HG03039 (cell line): ENCODE measurements around the gene MAP3K5.
"Not testable (repeated sequence)": the region's sequence is repeated elsewhere in the genome, so short reads cannot be mapped to it uniquely, and the experiment has no call there.

Experiments
- ATAC-seq: cut with Tn5 transposase; IDR thresholded peaks from one replicate; pipeline ENCODE4 v1.9.1; 2021; ENCODE audit warnings: mild to moderate bottlenecking, moderate library complexity; ENCODE audit not compliant: unreplicated experiment

The MAP3K5 gene

GRCh38 chr6:136693090-136693489 lies 99.2 kb downstream of the MAP3K5 start:
- ATAC-seq = no peak

GRCh38 chr6:136687894-136688293 lies 104.4 kb downstream of the MAP3K5 start:
- not testable (repeated sequence) for ATAC-seq

DNA sequence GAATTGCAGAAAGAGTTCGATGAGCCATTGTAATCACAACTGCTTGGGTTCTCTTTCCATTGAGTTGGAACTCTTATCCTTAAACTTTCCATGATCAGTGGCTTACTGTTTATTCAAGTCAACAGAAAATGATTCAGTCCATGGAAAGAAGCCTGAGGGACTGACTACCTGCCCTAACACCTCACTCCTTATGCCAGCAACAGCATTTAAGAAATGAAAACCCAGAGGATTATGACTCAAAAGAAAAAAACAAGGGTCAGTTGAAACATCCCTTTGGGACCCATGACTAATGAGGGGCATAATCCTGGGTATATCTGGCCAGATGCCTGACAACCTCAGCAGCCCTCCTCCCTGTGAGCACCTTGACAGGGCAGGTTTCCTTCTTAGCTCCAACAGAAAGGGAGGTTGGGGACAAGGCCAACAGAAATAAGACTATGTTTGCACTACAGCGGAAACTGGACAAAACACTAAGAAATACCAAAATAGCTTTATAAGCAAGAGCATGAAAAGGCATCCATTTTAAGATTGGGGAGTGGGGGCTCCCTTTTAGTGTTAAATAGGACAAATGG lies 106.7 kb downstream of the MAP3K5 start:
- ATAC-seq = no peak

DNA sequence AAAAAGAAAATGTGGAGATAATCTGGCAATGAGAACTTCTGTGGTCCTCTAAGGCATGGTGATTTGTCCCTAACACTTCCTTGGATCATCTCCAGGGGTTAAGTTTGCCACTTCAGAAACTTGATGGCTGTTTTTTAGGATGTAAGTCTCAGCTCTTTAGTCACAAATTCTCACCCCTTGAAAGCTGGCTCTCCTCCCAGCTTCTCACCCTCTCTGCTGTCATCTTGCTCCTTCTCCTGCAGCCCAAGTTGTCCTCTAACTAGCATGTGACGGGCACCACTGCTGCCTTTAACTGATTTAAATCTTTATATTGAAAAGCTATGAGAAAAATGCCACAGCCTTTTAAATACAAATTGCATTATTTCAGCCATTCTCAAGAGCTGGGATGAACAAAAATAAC lies 107.8 kb downstream of the MAP3K5 start:
- no peak for ATAC-seq

DNA sequence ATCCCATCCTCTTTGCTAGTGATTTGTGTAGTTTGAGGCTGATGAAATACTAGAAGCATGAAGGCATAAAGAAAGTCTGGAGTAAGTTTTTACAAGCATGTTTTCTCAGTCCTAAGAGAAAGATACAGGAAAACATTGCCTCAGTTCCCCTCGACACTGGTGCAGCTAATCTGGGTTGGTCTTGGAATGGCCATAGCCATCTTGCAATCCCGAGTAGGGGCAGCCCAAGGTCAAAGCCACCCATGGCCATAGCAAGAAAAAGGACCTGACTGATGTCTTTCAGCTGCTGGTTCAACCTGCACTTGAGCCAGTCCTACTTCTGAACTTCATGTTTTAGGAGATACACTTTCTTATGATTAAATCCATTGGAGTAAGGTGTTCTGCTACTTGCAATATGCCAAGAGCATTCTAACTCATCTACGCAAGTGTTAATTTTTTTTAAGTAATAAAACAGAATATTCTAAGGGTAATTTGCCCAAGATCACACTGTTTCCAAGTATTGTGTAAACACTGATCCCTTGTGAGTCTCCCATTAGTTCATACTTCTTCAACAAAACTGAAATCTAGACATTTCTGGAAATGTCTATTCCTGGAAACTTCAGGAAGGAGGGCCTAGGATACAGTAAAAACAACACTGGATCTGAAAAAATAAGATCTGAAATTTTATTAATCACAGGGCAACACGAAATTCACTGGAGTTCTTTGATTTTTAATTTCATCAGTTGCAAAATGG lies 108.9 kb downstream of the MAP3K5 start:
- ATAC-seq = no peak

DNA sequence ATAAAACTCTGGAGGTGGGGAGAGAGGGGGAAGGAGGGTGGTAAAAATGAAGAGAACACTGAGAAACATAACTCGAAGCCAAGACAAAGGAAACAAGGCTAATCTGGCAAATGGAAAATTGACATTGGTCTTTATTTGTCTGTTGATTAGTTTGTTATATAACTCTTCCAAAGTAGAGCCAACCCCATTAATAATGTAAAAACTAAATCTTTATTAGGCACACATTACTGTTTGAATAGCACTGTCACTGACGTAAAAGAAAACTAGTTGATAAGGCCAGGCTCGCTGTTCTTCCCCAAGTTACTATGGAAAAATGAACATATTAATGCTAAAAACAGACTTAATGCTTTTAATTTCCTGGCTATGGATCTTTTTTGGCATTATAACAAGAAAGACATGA lies 110.0 kb downstream of the MAP3K5 start:
- ATAC-seq = no peak

DNA sequence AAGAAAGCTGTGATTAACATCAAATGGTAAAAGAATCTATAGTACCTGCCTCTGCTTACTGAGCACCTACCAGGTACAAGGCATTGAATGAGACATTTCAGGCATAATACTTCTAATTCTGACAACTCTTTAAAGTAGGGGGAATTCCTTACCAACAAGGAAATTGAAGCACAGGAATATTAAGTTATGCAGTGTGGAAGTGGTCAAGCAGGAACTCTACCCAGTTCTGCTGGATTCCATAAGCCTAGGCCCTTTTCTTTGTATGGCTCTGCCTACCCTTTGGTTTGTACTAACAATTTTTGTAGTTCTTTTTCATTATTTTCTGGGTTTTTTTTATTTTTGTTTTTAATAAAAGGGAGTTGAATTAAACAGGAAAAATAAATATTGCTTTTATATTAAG lies 114.5 kb downstream of the MAP3K5 start:
- ATAC-seq = no peak

DNA sequence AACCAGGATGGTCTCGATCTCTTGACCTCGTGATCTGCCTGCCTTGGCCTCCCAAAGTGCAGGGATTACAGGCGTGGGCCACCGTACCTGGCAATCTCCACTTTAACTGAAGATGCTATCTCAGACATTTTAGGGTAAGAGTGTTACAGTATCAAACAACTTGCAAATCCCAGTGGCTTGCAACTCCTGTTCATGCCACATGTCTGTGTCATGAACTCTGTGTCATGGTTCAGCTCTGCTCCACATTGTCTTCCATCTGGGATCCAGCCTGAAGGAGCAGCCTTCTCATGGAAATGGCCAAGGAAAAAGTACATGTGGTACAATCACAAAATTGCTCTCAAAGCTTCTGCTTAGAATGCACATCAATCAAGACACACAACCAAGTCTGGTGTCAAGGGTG lies 114.9 kb downstream of the MAP3K5 start:
- no peak for ATAC-seq

- ATAC-seq = no peak
Observed at GRCh38 chr6:136676075-136676474, 116.2 kb downstream of the MAP3K5 start.

- ATAC-seq = no peak
Observed at GRCh38 chr6:136673571-136673970, 118.7 kb downstream of the MAP3K5 start.

DNA sequence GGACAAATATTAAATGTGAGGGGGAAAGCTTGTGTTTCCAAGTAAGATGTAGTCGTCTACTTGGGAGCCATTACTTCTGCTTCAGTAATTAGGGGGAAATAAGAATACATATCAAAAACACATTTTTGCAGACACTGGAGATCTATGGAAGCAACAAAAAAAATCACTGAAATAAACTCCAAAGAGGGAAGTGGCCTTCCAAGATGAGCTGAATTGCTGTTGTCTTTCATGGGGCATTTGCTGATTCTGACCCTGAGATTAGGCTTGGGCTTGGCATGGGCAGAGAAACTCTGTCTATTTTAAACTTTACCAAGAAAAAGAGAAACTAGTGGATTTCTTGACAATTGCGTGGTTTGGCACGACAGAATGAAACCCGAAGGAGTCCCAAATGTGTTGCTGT lies 120.1 kb downstream of the MAP3K5 start:
- no peak for ATAC-seq

DNA sequence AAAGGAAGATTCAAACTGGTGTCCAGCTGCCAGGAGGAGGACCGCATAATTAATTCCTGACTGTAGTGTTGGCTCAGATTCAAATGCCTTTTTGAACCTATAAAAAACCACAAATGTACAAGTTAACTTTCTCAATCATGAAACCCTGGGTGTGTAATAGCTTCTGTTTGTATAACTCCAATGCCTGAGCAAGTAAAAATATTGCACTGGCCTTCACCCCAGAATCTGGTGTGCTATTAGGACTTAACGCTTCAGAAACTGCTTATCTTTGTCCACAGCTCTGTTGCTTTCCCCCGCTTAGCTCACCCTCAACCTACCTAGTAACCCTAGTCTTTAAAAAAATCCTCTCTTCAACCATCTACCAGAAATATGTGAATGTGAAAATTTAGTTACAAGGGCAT lies 123.0 kb downstream of the MAP3K5 start:
- no peak for ATAC-seq

DNA sequence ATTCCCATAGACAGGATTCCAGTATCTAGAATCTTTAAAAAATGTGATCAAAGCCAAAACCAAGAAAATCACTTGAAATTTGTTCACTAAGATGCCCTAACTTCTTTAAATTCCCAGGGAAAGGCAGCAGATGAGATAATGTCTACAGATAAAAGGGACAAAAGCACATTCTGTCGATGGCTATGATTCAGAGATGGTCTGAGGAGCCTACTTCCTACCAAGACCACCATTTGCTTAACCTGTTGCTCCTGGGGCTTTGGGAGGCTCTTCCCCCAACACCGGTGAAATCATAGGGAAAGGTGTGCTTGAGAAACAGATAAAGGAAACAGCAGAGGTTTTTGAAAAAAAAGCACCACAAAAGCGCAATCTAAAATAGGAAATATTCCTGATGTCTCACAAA lies 123.7 kb downstream of the MAP3K5 start:
- ATAC-seq = no peak

DNA sequence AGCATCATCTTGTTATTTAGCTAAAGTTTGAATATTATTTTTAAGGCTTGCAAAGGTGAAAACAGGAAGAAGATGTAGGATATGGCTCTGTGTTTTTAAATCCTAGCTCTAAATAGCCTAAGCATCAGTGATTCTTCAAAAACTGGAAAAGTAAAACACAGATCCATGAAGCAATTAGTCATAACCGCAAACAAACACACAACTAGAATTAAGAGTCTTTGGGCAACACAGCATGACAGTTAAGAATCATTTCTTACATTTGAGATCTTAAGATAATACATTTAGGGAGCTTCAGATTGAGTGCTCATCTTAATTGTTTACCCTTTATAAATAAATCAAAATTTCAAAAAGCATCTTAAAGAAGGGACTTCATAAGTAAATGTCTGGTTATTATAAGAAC lies 126.2 kb downstream of the MAP3K5 start:
- ATAC-seq = no peak

GRCh38 chr6:136662347-136663237 lies 129.7 kb downstream of the MAP3K5 start:
- ATAC-seq = no peak

DNA sequence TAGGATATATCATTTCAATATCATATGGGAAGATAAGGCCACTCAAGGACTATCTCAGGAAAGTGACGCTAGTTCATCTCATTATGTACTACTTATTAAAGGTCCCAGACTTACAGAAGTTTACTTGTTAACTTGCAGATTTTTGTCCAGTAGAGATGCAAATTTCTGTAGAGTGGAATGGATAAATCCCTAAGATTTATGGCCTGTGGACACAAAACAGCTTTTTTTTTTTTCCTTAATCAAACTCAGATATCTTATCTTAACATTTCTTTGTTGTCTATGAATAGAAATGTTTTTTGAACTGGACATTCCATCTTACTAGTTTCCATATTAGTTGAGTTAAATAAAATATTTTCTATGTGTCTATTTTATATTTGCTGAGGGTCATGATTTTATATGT lies 131.6 kb downstream of the MAP3K5 start:
- no peak for ATAC-seq

- no peak for ATAC-seq
Observed at GRCh38 chr6:136659991-136660499, 132.2 kb downstream of the MAP3K5 start.

DNA sequence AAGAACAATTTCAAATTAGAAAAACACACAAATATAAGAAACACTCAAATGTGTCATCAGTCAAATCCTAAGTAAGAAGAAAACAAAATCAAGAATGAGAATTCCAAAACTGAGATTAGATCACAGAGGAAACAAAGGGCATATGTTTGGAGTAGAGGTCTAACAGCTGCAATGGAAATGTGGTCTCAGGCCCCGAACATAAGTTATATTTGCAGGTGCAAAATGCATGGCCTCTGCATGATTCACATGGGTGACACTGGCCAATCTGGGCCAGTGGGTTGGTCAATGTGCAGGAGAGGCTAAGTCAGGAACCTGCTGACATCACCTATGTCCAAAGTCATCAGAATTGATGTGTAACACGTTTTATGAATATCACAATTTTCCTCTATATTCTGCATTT lies 133.6 kb downstream of the MAP3K5 start:
- no peak for ATAC-seq

GRCh38 chr6:136657666-136658065 lies 134.6 kb downstream of the MAP3K5 start:
- ATAC-seq = no peak

GRCh38 chr6:136656121-136656520 lies 136.2 kb downstream of the MAP3K5 start:
- ATAC-seq = no peak

DNA sequence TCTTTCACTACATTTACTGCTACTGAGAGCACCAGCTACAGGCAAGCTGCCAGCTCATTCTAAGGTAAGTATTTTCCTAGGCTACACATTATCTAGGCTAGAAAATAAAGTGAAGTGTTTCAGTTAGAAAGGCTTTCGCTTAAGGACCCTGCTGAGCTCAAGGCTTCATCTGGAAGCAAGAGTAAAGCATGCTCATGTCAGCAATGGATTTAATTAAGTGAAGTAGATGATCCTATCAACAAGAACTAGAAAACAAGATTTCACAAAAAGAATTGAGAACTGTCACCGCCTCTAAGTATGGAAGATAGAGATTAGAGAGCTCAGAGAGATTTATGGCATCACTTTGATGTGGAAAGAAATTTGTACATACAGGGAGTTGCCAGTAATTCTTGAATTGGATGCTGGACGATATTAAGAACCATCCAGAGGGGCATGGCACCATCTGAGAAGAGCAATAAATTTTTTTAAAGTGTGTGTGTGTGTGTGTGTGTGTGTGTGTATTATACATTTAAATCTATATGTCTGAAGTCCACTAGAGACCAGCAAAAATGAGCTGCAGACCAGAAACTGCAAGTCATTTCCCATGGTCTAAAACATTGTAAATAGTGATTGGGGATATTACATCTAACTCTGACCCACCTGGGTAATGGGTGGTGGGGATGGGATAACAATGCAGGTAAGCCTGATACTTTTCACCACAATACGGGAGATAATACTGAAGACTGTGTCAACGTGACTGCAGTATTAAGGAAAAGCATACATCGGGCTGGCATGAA lies 136.8 kb downstream of the MAP3K5 start:
- no peak for ATAC-seq
